Measurements from ENCODE around the gene PTMS. TPM values are rescaled to one million over a fixed set of nuclear protein-coding genes. Genes with fewer than 3 reads are reported as not detected.

PTMS gene
- total and polyA plus RNA-seq, 4 donors: 358 to 584 (median 473) TPM

- Histone ChIP-seq H3K27ac (ENCODE audit: low read depth in 1 of 2, low read length in 2 of 2) (no peak overlapping the region), H3K27me3 (ENCODE audit: control insufficient read depth in 1 of 2, insufficient read depth in 2 of 2, low read length in 1 of 2) (no peaks in the 10 kb centered on the region), H3K4me3 (ENCODE audit: low read length in 2 of 2) (no peak overlapping the region), H3K4me1 (ENCODE audit: control insufficient read depth in 1 of 2, insufficient read depth in 2 of 2, low read length in 2 of 2) (no peaks in the 10 kb centered on the region), H3K9me3 (ENCODE audit: control insufficient read depth, low read length) (no peaks in the 10 kb centered on the region), H3K36me3 (ENCODE audit: control insufficient read depth in 1 of 2, insufficient read depth in 2 of 2, low read length in 1 of 2) (peaks cover 0 to 14% of the 10 kb centered on the region in 2 donors)
- no peak for ATAC-seq (ENCODE audit: low FRiP score)
- WGBS, 2 donors: 93 to 95% methylated on average over 28 of the region's 28 CpGs
- DNase-seq: no peak
- intact Hi-C loops (cut with DNase I): no loop called here
Observed at GRCh38 chr12:6748761-6749160, 17.4 kb upstream of the PTMS start.

- Histone ChIP-seq H3K4me1 (ENCODE audit: control insufficient read depth in 1 of 2, insufficient read depth in 2 of 2, low read length in 2 of 2) (no peaks in the 10 kb centered on the region), H3K4me3 (ENCODE audit: low read length in 2 of 2) (no peak overlapping the region), H3K27ac (ENCODE audit: low read depth in 1 of 2, low read length in 2 of 2) (no peak overlapping the region), H3K27me3 (ENCODE audit: control insufficient read depth in 1 of 2, insufficient read depth in 2 of 2, low read length in 1 of 2) (no peaks in the 10 kb centered on the region), H3K9me3 (ENCODE audit: control insufficient read depth, low read length) (no peaks in the 10 kb centered on the region), H3K36me3 (ENCODE audit: control insufficient read depth in 1 of 2, insufficient read depth in 2 of 2, low read length in 1 of 2) (peaks cover 0 to 14% of the 10 kb centered on the region in 2 donors)
- no peak for DNase-seq
- 74 to 76% methylated on average over 4 of the region's 4 CpGs for WGBS, 2 donors
- intact Hi-C loops (cut with DNase I): loop anchor here (5.0 kb wide), 1 partner anchor 77 kb away; the partner anchor contains the start of gene P3H3 (in 2 of the 2)
- no peak for ATAC-seq (ENCODE audit: low FRiP score)
Observed at GRCh38 chr12:6750506-6750905, 15.7 kb upstream of the PTMS start.

- H3K4me1 ChIP-seq (ENCODE audit: control insufficient read depth in 1 of 2, insufficient read depth in 2 of 2, low read length in 2 of 2): no peaks in the 10 kb centered on the region
- WGBS, 2 donors: 63 to 65% methylated on average over 7 of the region's 7 CpGs
- no peaks in the 10 kb centered on the region for H3K27me3 ChIP-seq (ENCODE audit: control insufficient read depth in 1 of 2, insufficient read depth in 2 of 2, low read length in 1 of 2)
- peaks cover 0 to 14% of the 10 kb centered on the region in 2 donors for H3K36me3 ChIP-seq (ENCODE audit: control insufficient read depth in 1 of 2, insufficient read depth in 2 of 2, low read length in 1 of 2)
- DNase-seq: peak in 1 of 2 donors; percentile 76
- intact Hi-C loops (cut with DNase I): loop anchor here (2.0 to 5.0 kb wide), 2 partner anchors 27 to 76 kb away; partner anchors contain the start of gene P3H3 (in 2 of the 2)
- H3K27ac ChIP-seq (ENCODE audit: low read depth in 1 of 2, low read length in 2 of 2): peak overlapping the region in 1 of 2 donors; percentile 96
- H3K4me3 ChIP-seq (ENCODE audit: low read length in 2 of 2): no peak overlapping the region
- no peaks in the 10 kb centered on the region for H3K9me3 ChIP-seq (ENCODE audit: control insufficient read depth, low read length)
- no peak for ATAC-seq (ENCODE audit: low FRiP score)
Observed at GRCh38 chr12:6751767-6752166, 14.4 kb upstream of the PTMS start.

GRCh38 chr12:6752167-6752920 lies 13.8 kb upstream of the PTMS start:
- intact Hi-C loops (cut with DNase I): loop anchor here (2.0 to 5.0 kb wide), 2 partner anchors 26 to 75 kb away; partner anchors contain the start of gene P3H3 (in 2 of the 2)
- no peaks in the 10 kb centered on the region for H3K27me3 ChIP-seq (ENCODE audit: control insufficient read depth in 1 of 2, insufficient read depth in 2 of 2, low read length in 1 of 2)
- ATAC-seq (ENCODE audit: low FRiP score) (no peak), DNase-seq (peak; percentile 73 to 83)
- H3K4me1 ChIP-seq (ENCODE audit: control insufficient read depth in 1 of 2, insufficient read depth in 2 of 2, low read length in 2 of 2): no peaks in the 10 kb centered on the region
- peaks cover 0 to 14% of the 10 kb centered on the region in 2 donors for H3K36me3 ChIP-seq (ENCODE audit: control insufficient read depth in 1 of 2, insufficient read depth in 2 of 2, low read length in 1 of 2)
- no peaks in the 10 kb centered on the region for H3K9me3 ChIP-seq (ENCODE audit: control insufficient read depth, low read length)
- H3K27ac ChIP-seq (ENCODE audit: low read depth in 1 of 2, low read length in 2 of 2): peak overlapping the region; percentile 62 to 96
- 2% methylated on average over 24 of the region's 24 CpGs for WGBS, 2 donors
- H3K4me3 ChIP-seq (ENCODE audit: low read length in 2 of 2): peak overlapping the region; percentile 50 to 86

- H3K4me3 ChIP-seq (ENCODE audit: low read length in 2 of 2): peak within 1 kb of the TSS; percentile 50 to 86
- intact Hi-C loops (cut with DNase I): loop anchor here (1.0 to 5.0 kb wide), 4 partner anchors 13 to 74 kb away; partner anchors contain the start of genes P3H3 (in 2 of the 2) and PTMS (in 1 of the 2)
- no peaks in the 10 kb centered on the region for H3K9me3 ChIP-seq (ENCODE audit: control insufficient read depth, low read length)
- H3K36me3 ChIP-seq (ENCODE audit: control insufficient read depth in 1 of 2, insufficient read depth in 2 of 2, low read length in 1 of 2): peaks cover 0 to 10% of the 10 kb centered on the region in 2 donors
- H3K27ac ChIP-seq (ENCODE audit: low read depth in 1 of 2, low read length in 2 of 2): peak within 1 kb of the TSS; percentile 62 to 96
- WGBS, 2 donors: 1% methylated on average over 61 to 62 of the region's 62 CpGs
- peak; percentile 98 for ATAC-seq (ENCODE audit: low FRiP score)
- no peaks in the 10 kb centered on the region for H3K4me1 ChIP-seq (ENCODE audit: control insufficient read depth in 1 of 2, insufficient read depth in 2 of 2, low read length in 2 of 2)
- peak; percentile 99 for DNase-seq
- no peaks in the 10 kb centered on the region for H3K27me3 ChIP-seq (ENCODE audit: control insufficient read depth in 1 of 2, insufficient read depth in 2 of 2, low read length in 1 of 2)
Observed at GRCh38 chr12:6752921-6753771, 13.0 kb upstream of the PTMS start, which contains the start of gene MLF2. MLF2 (minus strand) TSS chr12:6753141; CDS start chr12:6752334, 807 bp downstream.

GRCh38 chr12:6753772-6754356 lies 12.3 kb upstream of the PTMS start:
- H3K27me3 ChIP-seq (ENCODE audit: control insufficient read depth in 1 of 2, insufficient read depth in 2 of 2, low read length in 1 of 2): no peaks in the 10 kb centered on the region
- intact Hi-C loops (cut with DNase I): loop anchor here (1.0 to 5.0 kb wide), 4 partner anchors 12 to 73 kb away; partner anchors contain the start of genes P3H3 (in 2 of the 2) and PTMS (in 1 of the 2)
- H3K4me3 ChIP-seq (ENCODE audit: low read length in 2 of 2): no peak overlapping the region
- peaks cover 0 to 7% of the 10 kb centered on the region in 2 donors for H3K36me3 ChIP-seq (ENCODE audit: control insufficient read depth in 1 of 2, insufficient read depth in 2 of 2, low read length in 1 of 2)
- peak overlapping the region in 1 of 2 donors; percentile 49 for H3K27ac ChIP-seq (ENCODE audit: low read depth in 1 of 2, low read length in 2 of 2)
- no peaks in the 10 kb centered on the region for H3K9me3 ChIP-seq (ENCODE audit: control insufficient read depth, low read length)
- no peaks in the 10 kb centered on the region for H3K4me1 ChIP-seq (ENCODE audit: control insufficient read depth in 1 of 2, insufficient read depth in 2 of 2, low read length in 2 of 2)
- DNase-seq (no peak), ATAC-seq (ENCODE audit: low FRiP score) (no peak)
- 0% methylated on average over 3 to 7 of the region's 7 CpGs for WGBS, 2 donors

- H3K4me3 ChIP-seq (ENCODE audit: low read length in 2 of 2): no peak overlapping the region
- H3K36me3 ChIP-seq (ENCODE audit: control insufficient read depth in 1 of 2, insufficient read depth in 2 of 2, low read length in 1 of 2): peaks cover 0 to 5% of the 10 kb centered on the region in 2 donors
- DNase-seq (no peak), ATAC-seq (ENCODE audit: low FRiP score) (no peak)
- no peak overlapping the region for H3K27ac ChIP-seq (ENCODE audit: low read depth in 1 of 2, low read length in 2 of 2)
- 93 to 94% methylated on average over 2 of the region's 2 CpGs for WGBS, 2 donors
- intact Hi-C loops (cut with DNase I): loop anchor here (5.0 kb wide), 1 partner anchor 73 kb away; the partner anchor contains the start of gene P3H3 (in 2 of the 2)
- no peaks in the 10 kb centered on the region for H3K27me3 ChIP-seq (ENCODE audit: control insufficient read depth in 1 of 2, insufficient read depth in 2 of 2, low read length in 1 of 2)
- H3K4me1 ChIP-seq (ENCODE audit: control insufficient read depth in 1 of 2, insufficient read depth in 2 of 2, low read length in 2 of 2): no peaks in the 10 kb centered on the region
- H3K9me3 ChIP-seq (ENCODE audit: control insufficient read depth, low read length): no peaks in the 10 kb centered on the region
Observed at GRCh38 chr12:6754411-6754810, 11.8 kb upstream of the PTMS start.

- ATAC-seq (ENCODE audit: low FRiP score) (no peak), DNase-seq (no peak)
- intact Hi-C loops (cut with DNase I): no loop called here
- 68 to 70% methylated on average over 8 of the region's 8 CpGs for WGBS, 2 donors
- Histone ChIP-seq H3K36me3 (ENCODE audit: control insufficient read depth in 1 of 2, insufficient read depth in 2 of 2, low read length in 1 of 2) (no peaks in the 10 kb centered on the region), H3K9me3 (ENCODE audit: control insufficient read depth, low read length) (no peaks in the 10 kb centered on the region), H3K4me3 (ENCODE audit: low read length in 2 of 2) (no peak overlapping the region), H3K27me3 (ENCODE audit: control insufficient read depth in 1 of 2, insufficient read depth in 2 of 2, low read length in 1 of 2) (no peaks in the 10 kb centered on the region), H3K4me1 (ENCODE audit: control insufficient read depth in 1 of 2, insufficient read depth in 2 of 2, low read length in 2 of 2) (no peaks in the 10 kb centered on the region), H3K27ac (ENCODE audit: low read depth in 1 of 2, low read length in 2 of 2) (no peak overlapping the region)
Observed at GRCh38 chr12:6757028-6757690, 9.0 kb upstream of the PTMS start.
